ENCODE data around the gene ZNF330. TPM values are rescaled to one million over a fixed set of nuclear protein-coding genes. Genes with fewer than 3 reads are reported as not detected.

Gene ZNF330
- polyA plus RNA-seq, 1 donor from 2014 or later, result 32.3 TPM

- Histone ChIP-seq H3K36me3 (ENCODE audit: insufficient read depth, low read length) (no peaks in the 10 kb centered on the region), H3K4me2 (ENCODE audit: low read length) (no peak overlapping the region), H3K27ac (ENCODE audit: low read length) (no peak overlapping the region), H3F3A (ENCODE audit: insufficient read depth, low read length, poor library complexity, severe bottlenecking) (no peaks in the 10 kb centered on the region), H2AFZ (ENCODE audit: low read depth, low read length) (no peak overlapping the region), H3K9me3 (ENCODE audit: low read length) (no peaks in the 10 kb centered on the region), H3K27me3 (ENCODE audit: insufficient read depth, low read depth, low read length) (no peaks in the 10 kb centered on the region), H4K20me1 (ENCODE audit: insufficient read depth) (no peaks in the 10 kb centered on the region), H3K4me3 (ENCODE audit: low read length) (no peak overlapping the region), H3K9me2 (ENCODE audit: insufficient read depth, low read length) (no peaks in the 10 kb centered on the region), H3K9ac (ENCODE audit: low read length) (no peak overlapping the region), H3K79me2 (replicated peaks; ENCODE audit: insufficient read depth, low read length) (no peaks in the 10 kb centered on the region)
- no peak for TF ChIP-seq MXI1 (conservative IDR thresholded peaks at IDR 0.05; ENCODE audit: poor library complexity, severe bottlenecking)
- TF ChIP-seq EP300 (conservative IDR thresholded peaks at IDR 0.05; ENCODE audit: poor library complexity, severe bottlenecking), result no peak
- no peak for TF ChIP-seq SMC3 (conservative IDR thresholded peaks at IDR 0.05; ENCODE audit: poor library complexity)
- TF ChIP-seq POLR2AphosphoS5 (IDR thresholded peaks at IDR 0.05), result no peak
- TF ChIP-seq REST (IDR thresholded peaks at IDR 0.05; ENCODE audit: borderline replicate concordance), result no peak
- no peak for TF ChIP-seq EZH2 (IDR thresholded peaks at IDR 0.05; ENCODE audit: borderline replicate concordance, insufficient read depth, low read length, poor library complexity, severe bottlenecking)
- no peak for TF ChIP-seq CTCF (IDR thresholded peaks at IDR 0.05; ENCODE audit: poor library complexity, severe bottlenecking)
- TF ChIP-seq RAD21 (conservative IDR thresholded peaks at IDR 0.05), result no peak
- TF ChIP-seq TAF1 (IDR thresholded peaks at IDR 0.05; ENCODE audit: low read depth), result no peak
Measured at GRCh38 chr4:141213550-141213991, 7.1 kb upstream of the ZNF330 start.

GRCh38 chr4:141215030-141215429, 5.7 kb upstream of the ZNF330 start:
- Histone ChIP-seq H3K4me2 (ENCODE audit: low read length) (no peak overlapping the region), H3K9me3 (ENCODE audit: low read length) (no peaks in the 10 kb centered on the region), H3F3A (ENCODE audit: insufficient read depth, low read length, poor library complexity, severe bottlenecking) (no peaks in the 10 kb centered on the region), H3K27ac (ENCODE audit: low read length) (no peak overlapping the region), H3K79me2 (replicated peaks; ENCODE audit: insufficient read depth, low read length) (no peaks in the 10 kb centered on the region), H3K9me2 (ENCODE audit: insufficient read depth, low read length) (no peaks in the 10 kb centered on the region), H3K36me3 (ENCODE audit: insufficient read depth, low read length) (no peaks in the 10 kb centered on the region), H2AFZ (ENCODE audit: low read depth, low read length) (no peak overlapping the region), H3K9ac (ENCODE audit: low read length) (no peak overlapping the region), H3K27me3 (ENCODE audit: insufficient read depth, low read depth, low read length) (no peaks in the 10 kb centered on the region), H3K4me3 (ENCODE audit: low read length) (no peak overlapping the region), H4K20me1 (ENCODE audit: insufficient read depth) (no peaks in the 10 kb centered on the region)
- TF ChIP-seq TAF1 (IDR thresholded peaks at IDR 0.05; ENCODE audit: low read depth) (no peak), CTCF (IDR thresholded peaks at IDR 0.05; ENCODE audit: poor library complexity, severe bottlenecking) (no peak), RAD21 (conservative IDR thresholded peaks at IDR 0.05) (no peak), REST (IDR thresholded peaks at IDR 0.05; ENCODE audit: borderline replicate concordance) (no peak), SMC3 (conservative IDR thresholded peaks at IDR 0.05; ENCODE audit: poor library complexity) (no peak), POLR2AphosphoS5 (IDR thresholded peaks at IDR 0.05) (no peak)
